Body of pancreas (tissue), 4 donors: Measurements from ENCODE around the gene LAMA4.
A peak's percentile ranks its signal among the peaks of the same experiment; 100 is the strongest.

Source experiments
- POLR2A ChIP-seq, 3 donors: fragments of 450-650 bp; IDR thresholded peaks; one replicate each; pipeline ENCODE4 v1.6.1; 2016; ENCODE audit warnings: antibody characterized with exemption in 3 of 3, mild to moderate bottlenecking in 2 of 3
- TF ChIP-seq, protein P1 (sequence below), 7 experiments: fragments of 450-650 bp in 4 of 7; fragments of 200-600 bp in 3 of 7; sonication (generic) in 3 of 7; IDR thresholded peaks; one replicate each; pipeline ENCODE4 v1.5.1; 2016 to 2019; ENCODE audit warnings: antibody characterized with exemption in 7 of 7

DNA sequence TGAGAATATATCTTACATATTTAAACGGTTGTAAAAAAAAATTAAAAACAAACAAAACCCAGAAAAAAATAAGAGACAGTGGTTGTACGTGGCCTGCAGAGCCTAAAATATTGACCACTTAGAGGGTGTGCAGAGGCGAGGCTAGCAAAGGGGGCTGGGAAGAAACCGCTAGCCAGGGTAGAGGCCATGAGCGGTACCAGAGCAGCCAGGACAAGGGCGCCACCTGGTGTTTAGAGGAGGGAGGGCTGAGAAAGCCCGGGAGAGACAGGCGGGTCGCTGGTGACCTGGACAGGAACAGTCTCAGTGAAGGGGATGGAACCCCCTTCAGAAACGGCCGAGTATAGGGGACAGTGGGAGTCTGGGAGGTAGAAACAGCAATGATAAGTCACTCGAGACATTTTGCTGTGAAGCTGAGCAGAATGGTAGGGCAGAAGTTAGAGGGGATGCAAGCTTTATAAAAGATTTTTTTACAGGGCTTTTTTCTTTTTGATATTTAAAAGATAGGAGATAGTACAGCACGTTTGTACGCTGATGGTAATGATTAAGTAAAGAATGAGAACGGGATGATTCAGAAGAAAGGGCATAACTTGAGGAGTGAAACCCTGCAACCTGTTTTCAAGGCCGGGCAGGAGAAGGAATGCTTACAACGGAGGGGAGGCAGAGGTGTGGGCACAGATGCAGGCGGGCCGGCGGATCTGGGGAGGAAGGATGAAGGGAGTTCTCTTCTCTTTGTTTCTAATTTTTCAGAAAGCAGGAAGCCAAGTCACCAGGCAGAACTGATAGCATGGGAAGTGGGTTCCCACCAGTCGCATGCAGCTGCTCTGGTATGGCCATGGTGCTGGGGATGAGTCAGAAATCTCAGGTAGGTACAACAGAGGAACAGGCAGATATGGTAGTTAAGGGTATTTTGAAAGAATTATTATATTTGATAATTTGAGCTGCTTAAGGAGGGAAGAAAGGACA, 90.8 kb downstream of the LAMA4 start:
- TF ChIP-seq, protein P1, sequence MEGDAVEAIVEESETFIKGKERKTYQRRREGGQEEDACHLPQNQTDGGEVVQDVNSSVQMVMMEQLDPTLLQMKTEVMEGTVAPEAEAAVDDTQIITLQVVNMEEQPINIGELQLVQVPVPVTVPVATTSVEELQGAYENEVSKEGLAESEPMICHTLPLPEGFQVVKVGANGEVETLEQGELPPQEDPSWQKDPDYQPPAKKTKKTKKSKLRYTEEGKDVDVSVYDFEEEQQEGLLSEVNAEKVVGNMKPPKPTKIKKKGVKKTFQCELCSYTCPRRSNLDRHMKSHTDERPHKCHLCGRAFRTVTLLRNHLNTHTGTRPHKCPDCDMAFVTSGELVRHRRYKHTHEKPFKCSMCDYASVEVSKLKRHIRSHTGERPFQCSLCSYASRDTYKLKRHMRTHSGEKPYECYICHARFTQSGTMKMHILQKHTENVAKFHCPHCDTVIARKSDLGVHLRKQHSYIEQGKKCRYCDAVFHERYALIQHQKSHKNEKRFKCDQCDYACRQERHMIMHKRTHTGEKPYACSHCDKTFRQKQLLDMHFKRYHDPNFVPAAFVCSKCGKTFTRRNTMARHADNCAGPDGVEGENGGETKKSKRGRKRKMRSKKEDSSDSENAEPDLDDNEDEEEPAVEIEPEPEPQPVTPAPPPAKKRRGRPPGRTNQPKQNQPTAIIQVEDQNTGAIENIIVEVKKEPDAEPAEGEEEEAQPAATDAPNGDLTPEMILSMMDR (IDR thresholded peaks at IDR 0.05): peak; percentile 67 to 88 (median 76)
- TF ChIP-seq POLR2A (IDR thresholded peaks at IDR 0.05): no peak
